ENCODE data around the gene AKT1.

AKT1 gene

GRCh38 chr14:104728631-104729030 is 66.9 kb downstream of the AKT1 start:
- ChIA-PET CTCF (interaction anchor here (1.6 kb wide), 1 partner anchor 40 kb away, joined by 4 read pairs; no protein-coding TSS in a partner anchor), POLR2A (no interaction called here)
- DNase-seq (ENCODE audit: extremely low spot score): no peak
- TF ChIP-seq CTCF (IDR thresholded peaks at IDR 0.05; ENCODE audit: control extremely low read depth, extremely low read depth, low read depth, missing control alignments): no peak

GRCh38 chr14:104726600-104727451 is 68.7 kb downstream of the AKT1 start:
- POLR2A ChIA-PET: interaction anchor here (1.3 kb wide), 1 partner anchor 26 kb away, joined by 3 read pairs; the partner anchor contains the start of gene SIVA1
- CTCF ChIA-PET: interaction anchor here (4.0 kb wide), 1 partner anchor 19 kb away, joined by 24 read pairs; no protein-coding TSS in a partner anchor
- no peak for TF ChIP-seq CTCF (IDR thresholded peaks at IDR 0.05; ENCODE audit: control extremely low read depth, extremely low read depth, low read depth, missing control alignments)
- no peak for DNase-seq (ENCODE audit: extremely low spot score)

GRCh38 chr14:104725772-104726548 is 69.6 kb downstream of the AKT1 start:
- ChIA-PET POLR2A (interaction anchor here (0.6 to 1.3 kb wide), 2 partner anchors 27 to 126 kb away, joined by 3 read pairs; partner anchors contain the start of gene SIVA1), CTCF (interaction anchor here (1.1 to 4.0 kb wide), 3 partner anchors 18 to 101 kb away, joined by 3 to 24 read pairs (median 6); no protein-coding TSS in a partner anchor)
- no peak for DNase-seq (ENCODE audit: extremely low spot score)
- no peak for TF ChIP-seq CTCF (IDR thresholded peaks at IDR 0.05; ENCODE audit: control extremely low read depth, extremely low read depth, low read depth, missing control alignments)

- DNase-seq (ENCODE audit: extremely low spot score): no peak
- CTCF ChIA-PET: interaction anchor here (1.1 to 4.0 kb wide), 3 partner anchors 17 to 101 kb away, joined by 3 to 24 read pairs (median 6); no protein-coding TSS in a partner anchor
- POLR2A ChIA-PET: interaction anchor here (1.3 kb wide), 1 partner anchor 28 kb away, joined by 3 read pairs; the partner anchor contains the start of gene SIVA1
- TF ChIP-seq CTCF (IDR thresholded peaks at IDR 0.05; ENCODE audit: control extremely low read depth, extremely low read depth, low read depth, missing control alignments): no peak
Measured at GRCh38 chr14:104724981-104725771, 70.4 kb downstream of the AKT1 start.

GRCh38 chr14:104724407-104724980 is 71.1 kb downstream of the AKT1 start:
- ChIA-PET CTCF (interaction anchor here (1.1 to 4.0 kb wide), 3 partner anchors 16 to 102 kb away, joined by 3 to 24 read pairs (median 6); no protein-coding TSS in a partner anchor), POLR2A (no interaction called here)
- no peak for DNase-seq (ENCODE audit: extremely low spot score)
- no peak for TF ChIP-seq CTCF (IDR thresholded peaks at IDR 0.05; ENCODE audit: control extremely low read depth, extremely low read depth, low read depth, missing control alignments)

Measured in GM10248 (cell line).